22Rv1 (cell line): ENCODE data around the gene NR2C1.

Source experiments
- H3K27ac ChIP-seq: fragments of 450-650 bp; 2 replicates; pipeline ENCODE4 v1.5.1; 2017
- ZFX ChIP-seq: fragments of 450-650 bp; IDR thresholded peaks from 2 replicates; pipeline ENCODE4 v1.6.1; 2017; ENCODE audit warnings: antibody characterized with exemption, borderline replicate concordance
- TF ChIP-seq, protein P1 (sequence below): fragments of 450-650 bp; IDR thresholded peaks from 2 replicates; pipeline ENCODE4 v1.5.1; 2017; ENCODE audit warnings: mild to moderate bottlenecking

The NR2C1 gene

DNA sequence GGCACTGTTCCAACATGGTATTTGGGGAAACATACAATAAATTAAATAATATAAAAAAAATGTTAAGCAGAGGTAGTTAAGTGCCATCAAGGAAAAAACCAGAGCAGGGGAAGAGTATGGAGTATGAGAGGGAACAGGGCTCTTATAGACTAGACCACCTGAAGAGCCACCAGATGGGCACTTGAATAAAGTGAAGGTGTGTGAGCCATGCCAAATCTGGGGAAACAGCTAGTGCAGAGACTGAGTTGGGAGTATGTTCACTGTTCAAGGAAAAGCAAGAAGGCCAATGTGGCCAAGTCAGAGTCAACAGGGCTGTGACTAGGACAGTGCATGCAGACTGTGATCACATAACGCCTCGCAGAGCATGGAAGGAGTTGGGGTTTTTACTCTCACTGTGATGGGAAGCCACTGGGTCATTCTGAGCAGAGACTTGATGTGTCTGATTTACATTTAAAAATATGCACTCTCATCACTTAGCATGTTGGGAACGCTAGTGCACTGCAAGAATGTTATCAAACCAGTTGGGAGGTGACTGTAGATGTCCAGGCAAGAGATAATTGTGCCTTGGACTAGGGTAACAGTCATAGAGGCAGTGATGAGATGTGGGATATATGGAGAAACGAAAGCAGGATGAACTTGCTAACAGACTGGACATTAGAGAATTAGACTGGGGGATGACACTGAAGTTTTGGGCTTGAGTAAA is 95.5 kb downstream of the NR2C1 start:
- no peak overlapping the region for H3K27ac ChIP-seq

DNA sequence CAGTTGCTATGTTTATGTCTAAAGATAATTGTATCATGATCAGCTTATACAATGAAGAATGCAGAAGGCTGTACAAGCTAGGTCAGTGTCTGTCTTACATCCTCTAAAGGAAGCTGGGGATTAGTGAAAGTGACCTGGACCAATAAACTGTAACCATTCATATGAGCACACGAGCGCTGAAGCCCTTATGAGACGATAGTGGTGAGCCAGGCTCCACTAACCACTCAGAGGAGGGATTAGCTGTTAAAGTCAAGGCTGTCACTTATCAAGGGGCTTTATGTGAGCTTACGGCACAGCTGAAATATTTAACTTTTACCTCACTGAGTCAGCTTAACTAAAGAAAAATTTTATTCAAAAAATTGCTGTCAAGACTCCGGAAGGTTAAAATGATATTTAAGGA is 100.2 kb downstream of the NR2C1 start:
- no peak overlapping the region for H3K27ac ChIP-seq
- TF ChIP-seq, protein P1, sequence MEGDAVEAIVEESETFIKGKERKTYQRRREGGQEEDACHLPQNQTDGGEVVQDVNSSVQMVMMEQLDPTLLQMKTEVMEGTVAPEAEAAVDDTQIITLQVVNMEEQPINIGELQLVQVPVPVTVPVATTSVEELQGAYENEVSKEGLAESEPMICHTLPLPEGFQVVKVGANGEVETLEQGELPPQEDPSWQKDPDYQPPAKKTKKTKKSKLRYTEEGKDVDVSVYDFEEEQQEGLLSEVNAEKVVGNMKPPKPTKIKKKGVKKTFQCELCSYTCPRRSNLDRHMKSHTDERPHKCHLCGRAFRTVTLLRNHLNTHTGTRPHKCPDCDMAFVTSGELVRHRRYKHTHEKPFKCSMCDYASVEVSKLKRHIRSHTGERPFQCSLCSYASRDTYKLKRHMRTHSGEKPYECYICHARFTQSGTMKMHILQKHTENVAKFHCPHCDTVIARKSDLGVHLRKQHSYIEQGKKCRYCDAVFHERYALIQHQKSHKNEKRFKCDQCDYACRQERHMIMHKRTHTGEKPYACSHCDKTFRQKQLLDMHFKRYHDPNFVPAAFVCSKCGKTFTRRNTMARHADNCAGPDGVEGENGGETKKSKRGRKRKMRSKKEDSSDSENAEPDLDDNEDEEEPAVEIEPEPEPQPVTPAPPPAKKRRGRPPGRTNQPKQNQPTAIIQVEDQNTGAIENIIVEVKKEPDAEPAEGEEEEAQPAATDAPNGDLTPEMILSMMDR, result no peak
- no peak for TF ChIP-seq ZFX

More for the DNA sequence above, 95.5 kb downstream of the NR2C1 start:
- TF ChIP-seq ZFX, result no peak
- TF ChIP-seq, protein P1, result no peak

DNA sequence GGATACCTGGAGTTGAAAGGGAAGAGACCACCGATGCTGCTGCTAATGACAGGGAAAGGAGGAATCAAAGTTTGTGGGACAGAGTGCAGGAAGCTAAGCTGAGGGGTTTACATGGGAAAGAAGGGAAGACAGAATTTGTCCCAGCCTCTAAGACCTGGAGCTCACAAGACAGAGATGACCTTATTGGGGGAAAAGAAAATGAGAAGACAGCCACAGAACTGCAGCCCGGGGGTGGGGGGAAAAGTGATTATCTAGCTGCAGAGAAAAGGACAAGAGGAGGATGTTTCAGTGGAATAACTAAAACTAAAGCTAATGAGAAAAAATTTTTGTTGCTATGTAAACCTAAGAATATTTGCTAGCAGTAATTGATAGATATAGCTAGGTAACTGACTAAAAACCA is 100.6 kb downstream of the NR2C1 start:
- no peak for TF ChIP-seq ZFX
- TF ChIP-seq, protein P1, result no peak

DNA sequence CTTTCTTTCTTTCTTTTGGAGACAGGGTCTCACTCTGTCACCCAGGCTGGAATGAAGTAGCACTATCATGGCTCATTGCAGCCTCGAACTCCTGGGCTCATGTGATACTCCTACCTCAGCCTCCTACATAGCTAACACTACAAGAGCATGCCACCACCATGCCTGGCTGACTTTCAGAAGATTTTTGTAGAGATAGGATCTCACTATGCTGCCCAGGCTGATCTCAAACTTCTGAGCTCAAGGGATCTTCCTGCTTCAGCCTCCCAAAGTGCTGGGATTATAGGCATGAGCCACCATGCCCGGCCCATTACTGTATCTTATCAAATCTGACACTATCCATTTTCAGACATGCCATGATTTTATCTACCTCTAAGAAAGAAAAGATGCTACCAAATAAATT is 101.5 kb downstream of the NR2C1 start:
- no peak overlapping the region for H3K27ac ChIP-seq
- TF ChIP-seq, protein P1, result no peak
- TF ChIP-seq ZFX, result no peak

More for the DNA sequence above, 100.6 kb downstream of the NR2C1 start:
- H3K27ac ChIP-seq, result no peak overlapping the region

DNA sequence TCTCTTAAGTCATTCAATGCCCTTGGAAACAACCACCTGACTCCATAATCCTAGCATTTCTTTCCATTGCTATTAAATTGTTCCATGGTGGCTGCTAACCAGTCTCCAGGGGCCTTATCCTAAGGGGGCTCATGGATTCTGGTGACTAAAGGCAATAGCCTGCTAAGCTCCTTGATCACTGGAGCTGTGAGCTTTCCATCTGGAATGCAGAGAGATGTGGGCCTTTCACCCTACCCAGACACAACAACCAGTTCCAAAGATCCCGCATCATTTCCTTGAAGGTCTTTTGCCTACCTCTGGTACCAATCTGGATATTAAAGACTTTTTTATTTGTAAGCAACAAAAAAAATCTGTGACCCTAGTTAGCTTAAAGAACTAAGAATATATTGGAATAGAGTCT is 102.9 kb downstream of the NR2C1 start:
- H3K27ac ChIP-seq, result no peak overlapping the region
- no peak for TF ChIP-seq ZFX
- TF ChIP-seq, protein P1, result no peak
